Nucleus accumbens (tissue), 56 donors: ENCODE data around the gene GALM.
A peak's percentile ranks its signal among the peaks of the same experiment; 100 is the strongest.
"Not testable (repeated sequence)": the region's sequence is repeated elsewhere in the genome, so short reads cannot be mapped to it uniquely, and the experiment has no call there.

Experiments used
- DNase-seq, 56 donors: peaks; one replicate each; lab custom pipeline; 2025; lab: John Stamatoyannopoulos, UW

The GALM gene

DNA sequence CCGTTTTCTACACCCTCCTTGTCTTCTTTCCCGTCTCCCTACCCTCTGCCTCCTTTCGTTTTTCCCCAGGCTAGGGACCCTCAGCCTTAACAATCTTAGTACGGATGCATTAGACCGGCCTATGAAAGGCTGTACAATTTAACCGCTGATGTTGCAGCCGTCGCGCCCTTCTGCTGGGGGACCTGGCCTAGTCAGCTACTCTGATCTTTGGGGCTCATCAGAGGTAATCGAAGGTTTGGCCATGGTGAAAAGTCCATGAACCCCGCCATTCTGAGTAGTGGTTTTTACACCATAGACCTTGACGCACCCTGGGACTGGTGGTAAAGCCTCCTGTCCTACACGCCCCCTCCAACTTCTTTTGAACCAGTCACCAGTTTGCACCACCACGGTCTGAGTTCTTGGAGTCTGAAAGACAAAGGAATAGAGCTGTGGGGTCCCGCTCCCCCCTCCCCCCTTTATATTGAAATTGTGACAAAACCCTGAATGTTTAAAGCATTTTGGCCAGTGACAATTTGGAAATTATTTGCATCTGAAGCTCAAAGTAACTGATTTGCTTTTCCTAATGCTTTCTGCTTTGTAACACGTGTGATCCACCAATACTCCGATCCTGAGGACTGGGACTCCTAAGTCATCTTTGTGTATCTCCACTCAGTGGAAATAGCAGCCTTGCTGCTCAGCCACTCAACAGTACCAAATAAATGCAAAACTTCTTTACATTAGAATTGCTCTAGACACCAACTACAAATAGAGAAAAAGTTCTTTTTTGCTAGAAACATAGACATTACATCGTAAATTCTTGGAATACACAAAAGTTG lies 85.9 kb downstream of the GALM start:
- peak in 3 of 56 donors; percentile 37 to 55 (median 44) for DNase-seq

- no peak for DNase-seq
Observed at GRCh38 chr2:38754049-38754448, 88.1 kb downstream of the GALM start.

DNA sequence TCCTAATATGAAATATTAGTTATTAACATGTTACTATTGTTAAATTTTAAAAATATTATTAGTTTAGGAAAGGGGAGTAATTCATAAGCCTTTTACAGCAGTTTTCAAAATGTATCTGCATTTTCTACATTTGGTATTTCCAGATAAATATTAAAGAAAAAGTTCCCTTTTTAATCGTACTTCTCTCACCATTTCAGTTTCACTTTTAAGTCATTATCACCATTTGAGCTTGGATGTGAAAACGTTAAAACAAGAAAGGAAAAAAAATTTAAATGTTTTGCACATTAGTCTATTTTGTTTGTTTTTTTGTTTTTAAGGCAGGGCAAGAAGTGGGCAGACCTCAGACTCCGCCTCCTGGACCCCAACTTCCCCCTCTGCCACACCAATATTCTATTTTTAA lies 88.6 kb downstream of the GALM start:
- DNase-seq = no peak

GRCh38 chr2:38755891-38756290 lies 90.0 kb downstream of the GALM start:
- not testable (repeated sequence) for DNase-seq

- DNase-seq = no peak
Observed at GRCh38 chr2:38763228-38763627, 97.3 kb downstream of the GALM start.

DNA sequence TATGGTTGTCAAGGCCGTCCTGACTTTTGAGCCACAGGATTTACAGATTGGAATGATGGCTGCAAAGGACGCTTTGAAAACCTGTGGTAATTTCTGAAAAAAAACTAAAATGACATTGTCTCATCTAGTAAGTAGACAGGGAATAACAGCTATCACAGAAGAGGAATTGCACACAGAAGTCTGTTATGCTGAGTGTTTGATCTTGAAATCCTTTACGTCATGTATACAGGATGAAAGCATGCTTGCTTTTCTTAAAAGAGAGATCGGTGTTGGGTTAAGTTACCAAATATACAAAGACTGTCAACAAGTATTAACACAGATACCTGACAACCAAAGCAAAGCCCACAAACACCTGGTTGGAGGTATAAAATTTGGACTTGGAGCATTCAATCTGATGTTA lies 97.8 kb downstream of the GALM start:
- DNase-seq = no peak

- no peak for DNase-seq
Observed at GRCh38 chr2:38765149-38765548, 99.2 kb downstream of the GALM start.

- no peak for DNase-seq
Observed at GRCh38 chr2:38765551-38765950, 99.6 kb downstream of the GALM start.

- no peak for DNase-seq
Observed at GRCh38 chr2:38771632-38772031, 105.7 kb downstream of the GALM start.

DNA sequence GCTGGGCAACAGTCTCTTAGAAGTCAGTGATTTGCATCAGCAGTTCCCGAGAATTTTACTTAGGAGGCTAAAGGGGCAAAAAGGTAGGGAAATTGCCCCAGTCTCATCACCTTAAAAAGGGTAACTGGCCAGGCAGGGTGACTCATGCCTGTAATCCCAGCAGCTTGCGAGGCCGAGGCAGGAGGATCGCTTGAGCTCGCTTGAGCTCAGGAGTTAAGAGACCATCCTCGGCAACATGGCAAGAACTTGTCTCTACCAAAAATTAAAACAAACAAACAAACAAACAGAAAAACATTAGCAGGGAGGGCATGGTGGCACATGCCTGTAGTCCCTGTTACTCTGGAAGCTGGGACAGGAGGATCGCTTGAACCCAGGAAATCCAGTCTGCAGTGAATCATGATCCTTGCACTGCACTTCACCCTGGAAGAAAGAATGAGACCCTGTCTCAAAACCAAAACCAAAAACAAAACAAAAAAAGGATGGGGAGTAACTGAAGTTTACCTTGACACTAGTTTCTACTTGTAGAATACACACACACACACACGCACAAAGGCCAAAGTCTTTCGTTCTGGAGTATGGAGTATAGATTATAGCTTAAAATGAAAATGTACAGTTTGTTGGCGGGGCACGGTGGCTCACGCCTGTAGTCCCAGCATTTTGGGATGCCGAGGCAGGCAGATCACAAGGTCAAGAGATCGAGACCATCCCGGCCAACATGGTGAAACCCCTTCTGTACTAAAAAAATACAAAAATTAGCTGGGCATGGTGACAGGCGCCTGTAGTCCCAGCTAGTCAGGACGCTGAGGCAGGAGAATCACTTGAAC lies 109.4 kb downstream of the GALM start:
- DNase-seq = no peak

DNA sequence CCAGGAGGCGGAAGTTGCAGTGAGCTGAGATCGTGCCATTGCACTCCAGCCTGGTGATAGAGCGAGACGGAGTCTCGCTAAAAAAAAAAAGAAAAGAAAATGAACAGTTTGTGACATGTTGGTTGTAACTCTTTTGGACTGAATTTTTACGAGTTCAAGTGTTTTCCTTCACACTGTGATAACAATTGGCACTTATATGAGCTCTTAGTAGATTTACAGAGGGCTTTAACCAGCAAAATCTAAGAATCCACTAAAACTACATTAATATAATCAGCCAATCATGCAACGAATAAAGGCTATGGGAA lies 110.0 kb downstream of the GALM start:
- DNase-seq = no peak

- no peak for DNase-seq
Observed at GRCh38 chr2:38776531-38776930, 110.6 kb downstream of the GALM start.

- no peak for DNase-seq
Observed at GRCh38 chr2:38778687-38779082, 112.8 kb downstream of the GALM start.

DNA sequence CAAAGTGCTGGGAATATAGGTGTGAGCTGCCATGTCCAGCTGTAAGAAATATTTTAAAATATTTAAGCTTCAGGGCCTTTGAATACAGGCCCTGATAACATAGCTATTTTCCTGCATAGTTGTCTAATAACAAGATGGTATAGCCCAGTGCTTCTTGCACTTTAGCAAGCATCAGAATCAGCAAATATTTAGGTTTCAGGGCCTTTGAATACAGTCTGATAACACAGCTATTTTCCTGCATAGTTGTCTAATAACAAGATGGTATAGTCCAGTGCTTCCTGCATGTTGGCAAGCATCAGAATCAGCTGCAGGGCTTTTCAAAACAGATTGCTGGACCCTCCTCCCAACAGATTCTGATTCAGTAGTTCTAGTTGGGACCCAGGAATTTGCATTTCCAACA lies 117.7 kb downstream of the GALM start:
- DNase-seq = no peak
